Measurements from ENCODE around the gene GALNT1.

DNA sequence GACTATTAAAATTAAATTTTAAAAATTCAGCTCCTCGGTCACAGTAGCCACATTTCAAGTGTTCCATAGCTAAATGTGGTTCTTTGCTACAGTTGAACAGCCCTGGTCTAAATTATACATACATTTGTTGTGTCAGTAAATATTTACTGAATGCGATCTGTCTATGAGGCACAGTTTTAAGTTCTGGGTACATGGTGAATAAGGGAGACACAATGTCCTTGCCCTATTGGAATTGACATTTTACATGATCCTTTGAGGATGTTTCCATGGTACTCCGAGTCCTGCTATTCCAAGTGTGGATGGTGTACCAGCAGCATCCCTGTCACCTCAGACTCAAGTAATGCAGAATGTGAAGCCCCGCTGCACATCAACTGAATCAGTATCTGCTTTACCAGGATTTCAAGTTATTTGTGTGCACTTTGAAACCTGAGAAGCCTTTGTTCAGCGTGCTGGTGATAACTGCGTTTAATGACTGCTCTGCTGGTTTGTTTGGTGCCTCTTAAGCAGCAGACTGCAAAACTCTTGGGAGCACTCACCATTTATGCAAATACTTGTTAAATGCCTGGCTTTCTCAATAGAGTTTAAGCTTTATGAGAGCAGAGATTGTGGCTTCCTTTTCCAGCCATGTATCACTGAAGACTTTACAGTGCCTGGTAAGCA, 1.5 kb downstream of the GALNT1 start:
- TF ChIP-seq, protein P1, sequence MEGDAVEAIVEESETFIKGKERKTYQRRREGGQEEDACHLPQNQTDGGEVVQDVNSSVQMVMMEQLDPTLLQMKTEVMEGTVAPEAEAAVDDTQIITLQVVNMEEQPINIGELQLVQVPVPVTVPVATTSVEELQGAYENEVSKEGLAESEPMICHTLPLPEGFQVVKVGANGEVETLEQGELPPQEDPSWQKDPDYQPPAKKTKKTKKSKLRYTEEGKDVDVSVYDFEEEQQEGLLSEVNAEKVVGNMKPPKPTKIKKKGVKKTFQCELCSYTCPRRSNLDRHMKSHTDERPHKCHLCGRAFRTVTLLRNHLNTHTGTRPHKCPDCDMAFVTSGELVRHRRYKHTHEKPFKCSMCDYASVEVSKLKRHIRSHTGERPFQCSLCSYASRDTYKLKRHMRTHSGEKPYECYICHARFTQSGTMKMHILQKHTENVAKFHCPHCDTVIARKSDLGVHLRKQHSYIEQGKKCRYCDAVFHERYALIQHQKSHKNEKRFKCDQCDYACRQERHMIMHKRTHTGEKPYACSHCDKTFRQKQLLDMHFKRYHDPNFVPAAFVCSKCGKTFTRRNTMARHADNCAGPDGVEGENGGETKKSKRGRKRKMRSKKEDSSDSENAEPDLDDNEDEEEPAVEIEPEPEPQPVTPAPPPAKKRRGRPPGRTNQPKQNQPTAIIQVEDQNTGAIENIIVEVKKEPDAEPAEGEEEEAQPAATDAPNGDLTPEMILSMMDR (IDR thresholded peaks at IDR 0.05), result no peak
- TF ChIP-seq POLR2A (IDR thresholded peaks at IDR 0.05), result no peak
